ENCODE results near the gene ELAVL2.

DNA sequence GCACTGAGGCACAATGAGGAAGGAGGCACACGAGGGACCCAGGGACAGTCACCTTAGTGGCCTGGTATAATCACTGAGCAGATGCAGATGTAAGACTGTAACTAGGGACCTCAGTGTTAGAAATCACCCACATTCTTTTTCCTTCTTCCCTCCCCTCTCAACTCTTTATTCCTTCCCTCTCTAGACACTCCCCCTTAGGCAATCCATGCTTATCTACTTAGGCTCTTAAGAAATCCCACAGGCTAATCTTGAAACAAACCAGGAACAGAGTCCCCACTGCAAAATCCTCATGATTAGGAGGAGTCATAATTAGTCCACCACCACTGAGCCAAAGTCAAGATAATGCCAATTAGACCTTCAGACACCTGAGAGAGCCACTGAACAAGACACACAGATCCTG, 84.7 kb downstream of the ELAVL2 start:
- TF ChIP-seq CTCF (conservative IDR thresholded peaks at IDR 0.05) (no peak), ZFX (IDR thresholded peaks at IDR 0.05) (no peak)
